Uterus (tissue), 4 donors: ENCODE data around the gene NOTCH1. TPM values are rescaled to one million over a fixed set of nuclear protein-coding genes. Genes with fewer than 3 reads are reported as not detected.

Experiments used
- DNase-seq, 2 donors: peaks; one replicate each; pipeline ENCODE4 v3.0.0-alpha.2; 2019 to 2020
- H3K27ac ChIP-seq, 2 donors: fragments of 200-600 bp; sonication (generic); 1 replicate in 1 of 2; 2 replicates in 1 of 2; pipeline ENCODE4 v1.5.1; 2016 to 2018
- H3K27me3 ChIP-seq, 2 donors: fragments of 200-600 bp; sonication (generic); one replicate each; pipeline ENCODE4 v1.5.1; 2018 to 2019; ENCODE audit warnings: control low read depth in 1 of 2
- H3K36me3 ChIP-seq, 2 donors: fragments of 200-600 bp; sonication (generic); one replicate each; pipeline ENCODE4 v1.5.1; 2019; ENCODE audit warnings: control low read depth in 1 of 2
- H3K4me1 ChIP-seq, 2 donors: fragments of 200-600 bp; sonication (generic); one replicate each; pipeline ENCODE4 v1.5.1; 2018 to 2019; ENCODE audit warnings: control low read depth in 1 of 2
- H3K4me3 ChIP-seq, 2 donors: fragments of 200-600 bp; sonication (generic); 1 replicate in 1 of 2; 2 replicates in 1 of 2; pipeline ENCODE4 v1.5.1; 2018 to 2019; ENCODE audit warnings: mild to moderate bottlenecking in 1 of 2
- H3K9me3 ChIP-seq, 2 donors: fragments of 200-600 bp; sonication (generic); one replicate each; pipeline ENCODE4 v1.5.1; 2019; ENCODE audit warnings: control low read depth in 1 of 2
- CTCF ChIP-seq, 4 experiments: fragments of 200-600 bp in 2 of 4; fragments of 450-650 bp in 2 of 4; sonication (generic) in 2 of 4; IDR thresholded peaks; one replicate each; pipeline ENCODE4 v1.5.1; 2016 to 2019; ENCODE audit warnings: antibody characterized with exemption in 4 of 4, mild to moderate bottlenecking in 2 of 4, moderate library complexity in 1 of 4
- POLR2A ChIP-seq, 2 donors: fragments of 450-650 bp; IDR thresholded peaks; one replicate each; pipeline ENCODE4 v1.6.1; 2016; ENCODE audit warnings: antibody characterized with exemption in 2 of 2, mild to moderate bottlenecking in 1 of 2, moderate library complexity in 1 of 2
- intact Hi-C: fragments of 100-400 bp; cut with DNase I; formaldehyde crosslinking; loops from one replicate; pipeline ENCODE4 v1.15.1; 2023; ENCODE audit warnings: low total_unique reads
- total RNA-seq, 4 donors: library from RNA; depleted of rRNA in 3 of 4; stranded (reverse); fragments of >200 nt in 3 of 4; gene quantifications; one replicate each; pipeline versions ENCODE4 v1.1.0 to v1.2.4, GENCODE V29; 2014 to 2023
- donor health status: DM: yes; HTN: yes; CAD: no.

The NOTCH1 gene
- total RNA-seq, 4 donors from 2014 or later, result 19.7 to 109 (median 35.6) TPM

- Histone ChIP-seq H3K36me3 (no peaks in the 10 kb centered on the region), H3K4me3 (no peak overlapping the region), H3K27ac (no peak overlapping the region), H3K9me3 (no peaks in the 10 kb centered on the region), H3K4me1 (no peaks in the 10 kb centered on the region), H3K27me3 (no peaks in the 10 kb centered on the region)
- intact Hi-C loops, result no loop called here
- no peak for DNase-seq
- TF ChIP-seq CTCF (IDR thresholded peaks at IDR 0.05) (no peak), POLR2A (IDR thresholded peaks at IDR 0.05) (no peak)
Observed at GRCh38 chr9:136455043-136456002, 90.5 kb downstream of the NOTCH1 start.

GRCh38 chr9:136454026-136454796, 91.6 kb downstream of the NOTCH1 start:
- H3K4me1 ChIP-seq, result no peaks in the 10 kb centered on the region
- no peaks in the 10 kb centered on the region for H3K36me3 ChIP-seq
- no peak for DNase-seq
- H3K27ac ChIP-seq, result no peak overlapping the region
- no peaks in the 10 kb centered on the region for H3K27me3 ChIP-seq
- intact Hi-C loops, result no loop called here
- TF ChIP-seq POLR2A (IDR thresholded peaks at IDR 0.05), result no peak
- H3K9me3 ChIP-seq, result no peaks in the 10 kb centered on the region
- H3K4me3 ChIP-seq, result no peak overlapping the region

GRCh38 chr9:136453326-136453725, 92.5 kb downstream of the NOTCH1 start:
- Histone ChIP-seq H3K4me1 (no peaks in the 10 kb centered on the region), H3K9me3 (no peaks in the 10 kb centered on the region), H3K4me3 (no peak overlapping the region), H3K36me3 (no peaks in the 10 kb centered on the region), H3K27me3 (no peaks in the 10 kb centered on the region), H3K27ac (no peak overlapping the region)
- no peak for DNase-seq
- intact Hi-C loops, result no loop called here
- TF ChIP-seq POLR2A (IDR thresholded peaks at IDR 0.05) (no peak), CTCF (IDR thresholded peaks at IDR 0.05) (no peak)

- Histone ChIP-seq H3K9me3 (no peaks in the 10 kb centered on the region), H3K36me3 (no peaks in the 10 kb centered on the region), H3K4me3 (no peak overlapping the region), H3K4me1 (no peaks in the 10 kb centered on the region), H3K27ac (no peak overlapping the region), H3K27me3 (no peaks in the 10 kb centered on the region)
- DNase-seq, result no peak
- intact Hi-C loops, result no loop called here
- TF ChIP-seq CTCF (IDR thresholded peaks at IDR 0.05), result no peak
- TF ChIP-seq POLR2A (IDR thresholded peaks at IDR 0.05), result no peak
Observed at GRCh38 chr9:136451221-136451877, 94.5 kb downstream of the NOTCH1 start.

- intact Hi-C loops, result no loop called here
- no peaks in the 10 kb centered on the region for H3K4me1 ChIP-seq
- no peak overlapping the region for H3K27ac ChIP-seq
- no peaks in the 10 kb centered on the region for H3K27me3 ChIP-seq
- TF ChIP-seq CTCF (IDR thresholded peaks at IDR 0.05) (no peak), POLR2A (IDR thresholded peaks at IDR 0.05) (no peak)
- no peaks in the 10 kb centered on the region for H3K9me3 ChIP-seq
- no peak overlapping the region for H3K4me3 ChIP-seq
- H3K36me3 ChIP-seq, result no peaks in the 10 kb centered on the region
- no peak for DNase-seq
Observed at GRCh38 chr9:136448655-136449054, 97.2 kb downstream of the NOTCH1 start.
